CD14-positive monocyte (primary cell): ENCODE data around the gene OAS2. TPM values are rescaled to one million over a fixed set of nuclear protein-coding genes. Genes with fewer than 3 reads are reported as not detected.

ENCODE experiments used
- DNase-seq, 3 donors: peaks; one replicate each; pipeline ENCODE4 v3.0.0-alpha.2; 2011 to 2022
- H2AFZ ChIP-seq: 2 replicates; pipeline ENCODE4 v1.6.0; 2012; ENCODE audit warnings: mild to moderate bottlenecking, low read depth, low read length, inconsistent platforms; ENCODE audit not compliant: insufficient read depth, poor library complexity, severe bottlenecking
- H3K27ac ChIP-seq, 2 donors: 1 replicate in 1 of 2; 2 replicates in 1 of 2; pipeline ENCODE4 v1.5.1; 2012 to 2013; ENCODE audit warnings: low read length in 2 of 2, control low read depth in 1 of 2, inconsistent platforms in 1 of 2, low read depth in 1 of 2, mild to moderate bottlenecking in 1 of 2
- H3K27me3 ChIP-seq, 2 donors: one replicate each; pipeline versions ENCODE4 v1.6.0 to v1.6.1; 2011 to 2013; ENCODE audit warnings: low read length in 2 of 2; ENCODE audit not compliant: control insufficient read depth in 2 of 2, insufficient read depth in 2 of 2
- H3K36me3 ChIP-seq, 2 donors: replicated peaks in 1 of 2; 1 replicate in 1 of 2; 2 replicates in 1 of 2; pipeline versions ENCODE4 v1.5.1 to v1.6.1; 2012 to 2013; ENCODE audit warnings: low read length in 2 of 2, control low read depth in 1 of 2, inconsistent platforms in 1 of 2, mild to moderate bottlenecking in 1 of 2; ENCODE audit not compliant: insufficient read depth in 2 of 2, control insufficient read depth in 1 of 2
- H3K4me1 ChIP-seq, 2 donors: 1 replicate in 1 of 2; 2 replicates in 1 of 2; pipeline versions ENCODE4 v1.5.1 to v1.6.1; 2012 to 2013; ENCODE audit warnings: low read length in 2 of 2, control low read depth in 1 of 2, inconsistent platforms in 1 of 2, mild to moderate bottlenecking in 1 of 2, moderate library complexity in 1 of 2; ENCODE audit not compliant: insufficient read depth in 2 of 2, control insufficient read depth in 1 of 2
- H3K4me2 ChIP-seq: replicated peaks from 2 replicates; pipeline ENCODE3; 2012; ENCODE audit warnings: low read length, moderate library complexity, mild to moderate bottlenecking; ENCODE audit not compliant: poor library complexity, severe bottlenecking; ENCODE audit errors: extremely low read depth
- H3K4me3 ChIP-seq, 3 experiments: fragments of 200-600 bp in 1 of 3; sonication (generic) in 1 of 3; replicated peaks in 1 of 3; 1 replicate in 2 of 3; 2 replicates in 1 of 3; pipeline ENCODE4 v1.5.1; 2011 to 2013; ENCODE audit warnings: low read length in 3 of 3, mild to moderate bottlenecking in 3 of 3, control low read depth in 2 of 3, low read depth in 2 of 3, inconsistent platforms in 1 of 3, moderate library complexity in 1 of 3
- H3K79me2 ChIP-seq: 2 replicates; pipeline ENCODE4 v1.6.0; 2012; ENCODE audit warnings: mild to moderate bottlenecking, control low read depth, inconsistent platforms, low read length, moderate library complexity; ENCODE audit not compliant: insufficient read depth
- H3K9ac ChIP-seq: 2 replicates; pipeline ENCODE4 v1.6.0; 2017; ENCODE audit warnings: low read length, mild to moderate bottlenecking; ENCODE audit not compliant: insufficient read depth, poor library complexity, severe bottlenecking
- H3K9me3 ChIP-seq, 2 donors: replicated peaks in 1 of 2; 1 replicate in 1 of 2; 2 replicates in 1 of 2; pipeline versions ENCODE4 v1.5.1 to v1.6.1; 2012 to 2013; ENCODE audit warnings: low read length in 2 of 2, control low read depth in 1 of 2; ENCODE audit not compliant: control insufficient read depth in 1 of 2, insufficient read depth in 1 of 2
- H4K20me1 ChIP-seq: 2 replicates; pipeline ENCODE4 v1.6.0; 2012; ENCODE audit warnings: mild to moderate bottlenecking, low read length, control low read depth, moderate library complexity; ENCODE audit not compliant: insufficient read depth
- H3K27ac Mint-ChIP-seq, 7 donors: one replicate each; pipeline ENCODE4 v1.8.0; 2020; ENCODE audit warnings: mild to moderate bottlenecking in 7 of 7, mixed read lengths in 7 of 7, moderate library complexity in 6 of 7, inconsistent platforms in 2 of 7
- H3K27me3 Mint-ChIP-seq, 3 donors: one replicate each; pipeline ENCODE4 v1.8.0; 2021 to 2022; ENCODE audit warnings: low read depth in 3 of 3, mild to moderate bottlenecking in 3 of 3, mixed read lengths in 3 of 3, moderate library complexity in 3 of 3, inconsistent platforms in 1 of 3
- H3K36me3 Mint-ChIP-seq, 2 donors: one replicate each; pipeline ENCODE4 v1.8.0; 2020; ENCODE audit warnings: mixed read lengths in 2 of 2, inconsistent platforms in 1 of 2, mild to moderate bottlenecking in 1 of 2
- H3K4me1 Mint-ChIP-seq: one replicate; pipeline ENCODE4 v1.8.0; 2020; ENCODE audit warnings: mild to moderate bottlenecking, mixed read lengths
- H3K4me3 Mint-ChIP-seq, 2 donors: one replicate each; pipeline ENCODE4 v1.8.0; 2020; ENCODE audit warnings: mild to moderate bottlenecking in 2 of 2, mixed read lengths in 2 of 2, moderate library complexity in 1 of 2
- H3K9me3 Mint-ChIP-seq, 7 donors: one replicate each; pipeline ENCODE4 v1.8.0; 2020 to 2022; ENCODE audit warnings: mixed read lengths in 7 of 7, mild to moderate bottlenecking in 6 of 7, moderate library complexity in 6 of 7, inconsistent platforms in 2 of 7
- CTCF ChIP-seq: fragments of 200-600 bp; IDR thresholded peaks from one replicate; pipeline ENCODE4 v1.8.0; 2022; ENCODE audit warnings: antibody characterized with exemption, mild to moderate bottlenecking
- WGBS: methylation state at CpG from one replicate; pipeline ENCODE4 v1.1.5; 2013; ENCODE audit warnings: missing lambda C conversion rate; ENCODE audit not compliant: insufficient coverage; 5-methylcytosine and 5-hydroxymethylcytosine counted together
- intact Hi-C, 2 donors: fragments of 100-400 bp; cut with micrococcal nuclease; formaldehyde crosslinking; loops; one replicate each; pipeline versions ENCODE4 v1.15.0 to v1.15.1; 2023
- polyA plus RNA-seq, 3 donors: library from polyadenylated mRNA; depleted of rRNA in 1 of 3; unstranded in 2 of 3; stranded (reverse) in 1 of 3; fragments of 300-500 nt in 2 of 3; fragments of >200 nt in 1 of 3; fragmentation: Illumina TruSeq in 2 of 3; gene quantifications; 1 replicate in 2 of 3; 2 replicates in 1 of 3; pipeline ENCODE4 v1.2.3, GENCODE V29; 2012 to 2021

The OAS2 gene
- polyA plus RNA-seq, 3 donors, result 27.7 to 55.9 (median 40.1) TPM

- Histone ChIP-seq H3K27me3 (no peaks in the 10 kb centered on the region), H4K20me1 (no peaks in the 10 kb centered on the region), H3K36me3 (no peaks in the 10 kb centered on the region), H3K4me1 (peaks cover 23 to 44% of the 10 kb centered on the region in 2 donors), H3K4me3 (peak overlapping the region in 1 of 3 experiments; percentile 44), H3K27ac (peak overlapping the region; percentile 83 to 84), H3K79me2 (no peaks in the 10 kb centered on the region), H2AFZ (no peak overlapping the region), H3K9me3 (no peaks in the 10 kb centered on the region), H3K4me2 (peak overlapping the region; percentile 43), H3K9ac (no peak overlapping the region)
- Mint-ChIP-seq H3K4me1 (peaks cover 40% of the 10 kb centered on the region), H3K36me3 (no peaks in the 10 kb centered on the region), H3K27ac (peak overlapping the region; percentile 89 to 95 (median 94)), H3K27me3 (peaks cover 0 to 16% (median 16%) of the 10 kb centered on the region in 3 donors), H3K4me3 (no peak overlapping the region), H3K9me3 (peaks cover 0 to 6% (median 2%) of the 10 kb centered on the region in 7 donors)
- no peak for TF ChIP-seq CTCF
- intact Hi-C loops, result no loop called here
- no peak for DNase-seq
- no CpG with 5 or more reads among the region's 7 CpGs for WGBS
These were observed 63.2 kb downstream of the OAS2 start for GRCh38 chr12:113041560-113041959.

GRCh38 chr12:113043240-113043639 is 64.9 kb downstream of the OAS2 start:
- TF ChIP-seq CTCF, result no peak
- 73% methylated on average over 4 of the region's 8 CpGs for WGBS
- H3K9me3 Mint-ChIP-seq, result peaks cover 0 to 6% (median 2%) of the 10 kb centered on the region in 7 donors

More at GRCh38 chr12:113043240-113043639, 64.9 kb downstream of the OAS2 start:
- H3K36me3 ChIP-seq, result no peaks in the 10 kb centered on the region
- Mint-ChIP-seq H3K36me3 (no peaks in the 10 kb centered on the region), H3K4me1 (peaks cover 35% of the 10 kb centered on the region), H3K27ac (peak overlapping the region in 1 of 7 donors; percentile 26), H3K27me3 (peaks cover 2 to 21% (median 17%) of the 10 kb centered on the region in 3 donors), H3K4me3 (no peak overlapping the region)
- H3K9ac ChIP-seq, result no peak overlapping the region
- H3K4me2 ChIP-seq, result no peak overlapping the region
- no peaks in the 10 kb centered on the region for H3K27me3 ChIP-seq
- H3K79me2 ChIP-seq, result no peaks in the 10 kb centered on the region
- no peak overlapping the region for H3K27ac ChIP-seq
- H3K9me3 ChIP-seq, result no peaks in the 10 kb centered on the region
- peaks cover 23 to 30% of the 10 kb centered on the region in 2 donors for H3K4me1 ChIP-seq
- no peak for DNase-seq
- no peak overlapping the region for H3K4me3 ChIP-seq
- intact Hi-C loops, result no loop called here
- H2AFZ ChIP-seq, result no peak overlapping the region
- no peaks in the 10 kb centered on the region for H4K20me1 ChIP-seq
